ENCODE data around the gene ZNF668. TPM values are rescaled to one million over a fixed set of nuclear protein-coding genes. Genes with fewer than 3 reads are reported as not detected.

ZNF668 gene
- total and polyA plus RNA-seq, 2 of the 8 experiments (the other 6 are each of a cell fraction or from before 2014, with no cell fraction given) = 14.0 to 14.3 TPM

DNA sequence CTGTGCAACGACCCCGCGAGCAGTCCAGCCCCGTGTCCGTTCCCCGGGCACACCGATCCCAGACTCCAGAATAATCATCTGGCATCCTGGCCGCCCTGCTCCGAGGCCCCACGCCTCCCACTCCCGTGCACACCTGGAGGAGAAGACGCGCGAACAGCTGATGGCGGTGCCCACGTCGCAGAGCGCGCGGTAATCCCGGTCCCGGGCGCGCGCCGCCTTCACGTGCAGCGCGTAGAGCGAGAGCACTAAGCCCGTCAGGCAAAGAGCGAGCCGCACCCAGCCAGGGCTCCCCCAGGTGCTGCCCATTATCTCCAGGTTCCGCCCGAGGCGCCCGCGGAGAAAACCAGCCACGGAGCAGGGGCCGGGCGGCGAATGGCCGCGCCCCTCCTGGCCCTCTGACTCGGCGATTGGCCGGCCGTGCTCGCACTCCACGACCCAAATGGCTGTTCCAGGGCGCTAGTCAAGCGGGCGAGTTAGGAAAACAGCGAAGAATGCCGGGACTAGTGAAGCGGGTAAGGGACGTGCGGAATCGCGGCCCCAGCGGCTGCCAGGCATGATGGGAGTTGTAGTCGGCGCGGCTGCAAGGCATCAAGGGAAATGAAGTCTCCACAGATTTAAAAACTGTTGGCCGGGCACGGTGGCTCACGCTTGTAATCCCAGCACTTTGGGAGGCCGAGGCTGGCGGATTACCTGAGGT is 20.5 kb upstream of the ZNF668 start, which contains the start of gene VKORC1 (continued):
- TF ChIP-seq PHF8 (conservative IDR thresholded peaks at IDR 0.05; ENCODE audit: low read depth, low read length) = peak; percentile 43; the same call in 1 of the 2 replicates
- TF ChIP-seq RXRA (IDR thresholded peaks at IDR 0.05; ENCODE audit: insufficient read depth, low read depth, low read length) = no peak
- TF ChIP-seq CEBPB (IDR thresholded peaks at IDR 0.05; ENCODE audit: low read depth, low read length) = no peak
- TF ChIP-seq GABPA (IDR thresholded peaks at IDR 0.05; ENCODE audit: borderline replicate concordance, insufficient read depth, low read length) = no peak
- TF ChIP-seq POU5F1 (IDR thresholded peaks at IDR 0.05; ENCODE audit: low read depth, low read length) = no peak
- TF ChIP-seq CBX8 (IDR thresholded peaks at IDR 0.05; ENCODE audit: borderline replicate concordance, low read depth, low read length) = no peak
- TF ChIP-seq SUZ12 (IDR thresholded peaks at IDR 0.05; ENCODE audit: low read length) = no peak
